ENCODE data around the gene HRH2. TPM values are rescaled to one million over a fixed set of nuclear protein-coding genes. Genes with fewer than 3 reads are reported as not detected.

Gene HRH2
- total RNA-seq, 1 experiment from 2014 or later, result not detected

DNA sequence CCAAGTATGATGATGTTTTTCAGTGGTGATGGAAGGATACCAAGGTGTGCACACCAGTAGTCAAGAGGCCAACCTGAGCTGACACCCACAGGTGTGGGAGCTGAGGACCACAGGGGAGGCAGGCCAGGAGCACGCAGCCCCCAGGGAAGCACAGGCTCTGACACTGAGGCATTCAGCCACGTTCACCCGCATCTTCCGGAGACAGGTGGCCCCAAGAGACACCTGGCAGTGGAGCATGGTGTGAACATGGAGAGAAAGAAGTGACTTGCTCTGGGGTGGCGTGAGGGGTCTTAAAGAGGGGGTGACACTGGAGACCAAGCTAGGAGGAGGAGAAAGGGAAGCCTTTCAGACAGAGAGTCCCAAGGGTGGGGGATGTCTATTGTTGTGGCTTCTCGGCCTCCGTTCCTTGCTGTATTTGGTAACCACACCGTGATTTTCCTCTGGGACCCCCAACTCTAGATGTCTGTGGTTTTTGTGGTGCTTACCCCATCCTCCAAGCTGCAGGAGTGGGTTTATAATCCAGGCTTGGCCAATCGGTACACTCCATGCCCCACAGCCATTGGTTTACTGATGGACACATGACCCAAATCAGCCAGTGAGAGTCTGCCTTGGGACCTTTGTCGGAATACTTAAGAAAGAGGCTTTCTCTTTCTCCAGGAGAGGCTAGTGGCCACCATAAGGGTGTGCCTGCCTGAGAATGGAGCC lies 84.6 kb downstream of the HRH2 start:
- Histone ChIP-seq H3K27me3 (ENCODE audit: insufficient read depth, low read depth) (peaks cover 20% of the 10 kb centered on the region; the same call in 1 of the 2 replicates), H3K79me2 (ENCODE audit: low read depth) (no peaks in the 10 kb centered on the region), H3F3A (ENCODE audit: insufficient read depth, low read depth) (peaks cover 3% of the 10 kb centered on the region), H2AFZ (no peak overlapping the region), H4K20me1 (ENCODE audit: insufficient read depth) (no peaks in the 10 kb centered on the region), H3K4me2 (no peak overlapping the region), H3K9me2 (ENCODE audit: insufficient read depth) (no peaks in the 10 kb centered on the region), H3K36me3 (ENCODE audit: low read depth) (no peaks in the 10 kb centered on the region), H3K27ac (no peak overlapping the region), H3K4me3 (no peak overlapping the region), H3K9me3 (ENCODE audit: insufficient read depth, low read depth) (no peaks in the 10 kb centered on the region), H3K4me1 (replicated peaks; ENCODE audit: insufficient read depth) (peaks cover 12% of the 10 kb centered on the region)
- no TSS peak for BruUV-seq (replicated peaks)
- DNase-seq, result no peak
- intact Hi-C loops (cut with micrococcal nuclease; ENCODE audit: unreplicated experiment), result no loop called here
- ChIA-PET POLR2A (ENCODE audit: unreplicated experiment) (no interaction called here), CTCF (no interaction called here)
- TF ChIP-seq, protein P1, sequence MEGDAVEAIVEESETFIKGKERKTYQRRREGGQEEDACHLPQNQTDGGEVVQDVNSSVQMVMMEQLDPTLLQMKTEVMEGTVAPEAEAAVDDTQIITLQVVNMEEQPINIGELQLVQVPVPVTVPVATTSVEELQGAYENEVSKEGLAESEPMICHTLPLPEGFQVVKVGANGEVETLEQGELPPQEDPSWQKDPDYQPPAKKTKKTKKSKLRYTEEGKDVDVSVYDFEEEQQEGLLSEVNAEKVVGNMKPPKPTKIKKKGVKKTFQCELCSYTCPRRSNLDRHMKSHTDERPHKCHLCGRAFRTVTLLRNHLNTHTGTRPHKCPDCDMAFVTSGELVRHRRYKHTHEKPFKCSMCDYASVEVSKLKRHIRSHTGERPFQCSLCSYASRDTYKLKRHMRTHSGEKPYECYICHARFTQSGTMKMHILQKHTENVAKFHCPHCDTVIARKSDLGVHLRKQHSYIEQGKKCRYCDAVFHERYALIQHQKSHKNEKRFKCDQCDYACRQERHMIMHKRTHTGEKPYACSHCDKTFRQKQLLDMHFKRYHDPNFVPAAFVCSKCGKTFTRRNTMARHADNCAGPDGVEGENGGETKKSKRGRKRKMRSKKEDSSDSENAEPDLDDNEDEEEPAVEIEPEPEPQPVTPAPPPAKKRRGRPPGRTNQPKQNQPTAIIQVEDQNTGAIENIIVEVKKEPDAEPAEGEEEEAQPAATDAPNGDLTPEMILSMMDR (conservative IDR thresholded peaks at IDR 0.05), result no peak
- TF ChIP-seq EZH2 (IDR thresholded peaks at IDR 0.05; ENCODE audit: low read depth), result no peak

DNA sequence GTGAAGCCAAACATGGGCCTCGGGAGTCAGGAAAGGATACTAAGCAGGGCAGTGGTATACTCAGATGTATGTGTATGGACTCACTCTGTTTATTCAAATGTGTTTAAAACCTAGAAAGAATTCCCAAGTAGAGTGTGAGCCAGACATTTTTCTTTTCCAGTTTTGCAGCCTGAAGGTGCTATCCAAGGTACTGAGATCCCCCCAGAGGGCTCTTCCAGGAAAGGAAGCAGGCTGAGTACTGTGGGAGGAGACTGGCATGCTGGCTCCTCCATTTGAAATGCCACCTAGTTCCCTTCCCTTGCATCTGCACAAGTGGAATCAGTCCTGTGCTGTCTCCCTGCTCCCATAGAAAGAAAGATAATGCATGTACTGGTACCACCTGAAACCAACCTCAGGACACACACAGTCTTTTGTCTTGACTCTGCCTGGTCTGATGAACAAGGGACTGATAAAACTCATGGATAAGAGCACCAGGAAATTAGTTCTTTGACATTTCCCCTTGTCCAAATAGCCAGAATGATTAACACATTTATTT lies 85.9 kb downstream of the HRH2 start:
- no TSS peak for BruUV-seq (replicated peaks)

DNA sequence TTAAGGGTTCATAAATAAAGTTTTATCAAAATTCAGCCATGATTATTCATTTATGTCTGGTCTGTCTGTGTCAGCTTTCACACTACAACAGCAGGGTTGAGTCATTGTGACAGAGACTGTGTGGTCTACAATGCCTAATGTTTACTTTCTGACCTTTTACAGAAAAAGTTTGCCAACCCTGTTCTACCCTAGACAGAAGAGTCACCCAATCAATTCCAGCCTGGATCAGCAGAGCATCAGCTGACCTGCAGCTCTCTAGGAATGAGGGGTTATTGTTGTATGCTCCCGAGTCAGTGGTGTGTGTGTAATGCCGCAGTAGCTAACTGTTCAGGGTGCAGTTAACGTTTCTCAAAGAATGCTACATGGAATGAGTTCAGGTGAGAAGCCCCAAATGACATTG lies 87.3 kb downstream of the HRH2 start:
- peaks cover 24% of the 10 kb centered on the region for H3K4me1 ChIP-seq (replicated peaks; ENCODE audit: insufficient read depth)
- peaks cover 3% of the 10 kb centered on the region for H3F3A ChIP-seq (ENCODE audit: insufficient read depth, low read depth)
- no peak overlapping the region for H2AFZ ChIP-seq
- no peak overlapping the region for H3K4me3 ChIP-seq
- H3K27me3 ChIP-seq (ENCODE audit: insufficient read depth, low read depth), result 0 out of 2 replicates have a peak, but pooled peaks cover 5% of the 10 kb centered on the region
- no peaks in the 10 kb centered on the region for H3K36me3 ChIP-seq (ENCODE audit: low read depth)
- no TSS peak for BruUV-seq (replicated peaks)
- H3K9me2 ChIP-seq (ENCODE audit: insufficient read depth), result no peaks in the 10 kb centered on the region
- no peaks in the 10 kb centered on the region for H3K9me3 ChIP-seq (ENCODE audit: insufficient read depth, low read depth)
- intact Hi-C loops (cut with micrococcal nuclease; ENCODE audit: unreplicated experiment), result no loop called here
- H3K4me2 ChIP-seq, result peak overlapping the region; percentile 24; the same call in 1 of the 2 replicates
- peak in 1 of 2 experiments; percentile 45 for DNase-seq
- ChIA-PET POLR2A (ENCODE audit: unreplicated experiment) (no interaction called here), CTCF (no interaction called here)
- H3K27ac ChIP-seq, result no peak overlapping the region
- no peaks in the 10 kb centered on the region for H4K20me1 ChIP-seq (ENCODE audit: insufficient read depth)
- H3K79me2 ChIP-seq (ENCODE audit: low read depth), result no peaks in the 10 kb centered on the region
- TF ChIP-seq, protein P1 (conservative IDR thresholded peaks at IDR 0.05), result no peak
- TF ChIP-seq EZH2 (IDR thresholded peaks at IDR 0.05; ENCODE audit: low read depth), result no peak

More for the DNA sequence above, 85.9 kb downstream of the HRH2 start:
- H2AFZ ChIP-seq, result no peak overlapping the region
- H3K36me3 ChIP-seq (ENCODE audit: low read depth), result no peaks in the 10 kb centered on the region
- H4K20me1 ChIP-seq (ENCODE audit: insufficient read depth), result no peaks in the 10 kb centered on the region
- H3F3A ChIP-seq (ENCODE audit: insufficient read depth, low read depth), result peaks cover 3% of the 10 kb centered on the region
- no peaks in the 10 kb centered on the region for H3K79me2 ChIP-seq (ENCODE audit: low read depth)
- no peaks in the 10 kb centered on the region for H3K9me2 ChIP-seq (ENCODE audit: insufficient read depth)
- ChIA-PET CTCF (no interaction called here), POLR2A (ENCODE audit: unreplicated experiment) (no interaction called here)
- intact Hi-C loops (cut with micrococcal nuclease; ENCODE audit: unreplicated experiment), result no loop called here
- H3K27ac ChIP-seq, result no peak overlapping the region
- H3K9me3 ChIP-seq (ENCODE audit: insufficient read depth, low read depth), result no peaks in the 10 kb centered on the region
- DNase-seq, result no peak
- H3K27me3 ChIP-seq (ENCODE audit: insufficient read depth, low read depth), result peaks cover 16% of the 10 kb centered on the region; the same call in 1 of the 2 replicates
- H3K4me3 ChIP-seq, result no peak overlapping the region
- no peak overlapping the region for H3K4me2 ChIP-seq
- TF ChIP-seq, protein P1 (conservative IDR thresholded peaks at IDR 0.05), result no peak
- no peak for TF ChIP-seq EZH2 (IDR thresholded peaks at IDR 0.05; ENCODE audit: low read depth)
- peaks cover 12% of the 10 kb centered on the region for H3K4me1 ChIP-seq (replicated peaks; ENCODE audit: insufficient read depth)

All from PC-9 (cell line).